GM10266 (cell line): ENCODE measurements around the gene NT5DC4.

Experiments
- DNase-seq: peaks from one replicate; pipeline ENCODE4 v3.0.0; 2012; ENCODE audit errors: extremely low spot score
- TF ChIP-seq, protein P1 (sequence below): IDR thresholded peaks from 2 replicates; pipeline ENCODE4 v1.5.1; 2012; ENCODE audit warnings: mild to moderate bottlenecking, low read depth; ENCODE audit not compliant: control insufficient read depth, insufficient read depth; ENCODE audit errors: missing control alignments

NT5DC4 gene

GRCh38 chr2:112777036-112777435, 56.2 kb downstream of the NT5DC4 start:
- TF ChIP-seq, protein P1, sequence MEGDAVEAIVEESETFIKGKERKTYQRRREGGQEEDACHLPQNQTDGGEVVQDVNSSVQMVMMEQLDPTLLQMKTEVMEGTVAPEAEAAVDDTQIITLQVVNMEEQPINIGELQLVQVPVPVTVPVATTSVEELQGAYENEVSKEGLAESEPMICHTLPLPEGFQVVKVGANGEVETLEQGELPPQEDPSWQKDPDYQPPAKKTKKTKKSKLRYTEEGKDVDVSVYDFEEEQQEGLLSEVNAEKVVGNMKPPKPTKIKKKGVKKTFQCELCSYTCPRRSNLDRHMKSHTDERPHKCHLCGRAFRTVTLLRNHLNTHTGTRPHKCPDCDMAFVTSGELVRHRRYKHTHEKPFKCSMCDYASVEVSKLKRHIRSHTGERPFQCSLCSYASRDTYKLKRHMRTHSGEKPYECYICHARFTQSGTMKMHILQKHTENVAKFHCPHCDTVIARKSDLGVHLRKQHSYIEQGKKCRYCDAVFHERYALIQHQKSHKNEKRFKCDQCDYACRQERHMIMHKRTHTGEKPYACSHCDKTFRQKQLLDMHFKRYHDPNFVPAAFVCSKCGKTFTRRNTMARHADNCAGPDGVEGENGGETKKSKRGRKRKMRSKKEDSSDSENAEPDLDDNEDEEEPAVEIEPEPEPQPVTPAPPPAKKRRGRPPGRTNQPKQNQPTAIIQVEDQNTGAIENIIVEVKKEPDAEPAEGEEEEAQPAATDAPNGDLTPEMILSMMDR: no peak

GRCh38 chr2:112779598-112779997, 58.8 kb downstream of the NT5DC4 start:
- no peak for DNase-seq
- TF ChIP-seq, protein P1: no peak

More at GRCh38 chr2:112777036-112777435, 56.2 kb downstream of the NT5DC4 start:
- no peak for DNase-seq

- peak; percentile 39 for DNase-seq
- TF ChIP-seq, protein P1: no peak
These were observed 61.5 kb downstream of the NT5DC4 start for GRCh38 chr2:112782234-112782799.

DNA sequence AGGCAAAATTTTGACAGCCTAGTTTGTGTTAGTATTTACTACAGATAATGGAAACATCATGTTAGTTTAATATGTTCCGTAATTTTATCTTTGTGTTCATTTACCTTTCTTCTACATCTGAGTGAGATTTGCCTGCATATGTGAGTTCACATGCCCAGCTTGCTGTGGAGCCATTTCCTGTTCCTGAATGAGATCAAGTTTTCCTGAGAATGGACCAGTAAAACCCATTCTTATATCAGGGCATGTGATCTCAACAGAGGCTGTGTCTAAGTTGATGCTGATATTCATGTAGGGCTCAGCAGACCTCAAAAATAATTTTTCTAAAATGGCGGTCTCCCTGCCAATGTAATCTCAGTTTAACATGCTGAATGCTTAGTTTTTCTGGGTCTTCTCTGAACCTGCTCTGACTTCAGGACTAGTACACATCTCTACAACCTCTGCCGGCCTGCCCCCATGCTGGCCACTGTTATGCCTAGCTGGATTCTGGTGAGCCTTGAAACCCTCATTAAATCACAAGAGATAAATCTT, 62.4 kb downstream of the NT5DC4 start:
- TF ChIP-seq, protein P1: no peak
- no peak for DNase-seq

DNA sequence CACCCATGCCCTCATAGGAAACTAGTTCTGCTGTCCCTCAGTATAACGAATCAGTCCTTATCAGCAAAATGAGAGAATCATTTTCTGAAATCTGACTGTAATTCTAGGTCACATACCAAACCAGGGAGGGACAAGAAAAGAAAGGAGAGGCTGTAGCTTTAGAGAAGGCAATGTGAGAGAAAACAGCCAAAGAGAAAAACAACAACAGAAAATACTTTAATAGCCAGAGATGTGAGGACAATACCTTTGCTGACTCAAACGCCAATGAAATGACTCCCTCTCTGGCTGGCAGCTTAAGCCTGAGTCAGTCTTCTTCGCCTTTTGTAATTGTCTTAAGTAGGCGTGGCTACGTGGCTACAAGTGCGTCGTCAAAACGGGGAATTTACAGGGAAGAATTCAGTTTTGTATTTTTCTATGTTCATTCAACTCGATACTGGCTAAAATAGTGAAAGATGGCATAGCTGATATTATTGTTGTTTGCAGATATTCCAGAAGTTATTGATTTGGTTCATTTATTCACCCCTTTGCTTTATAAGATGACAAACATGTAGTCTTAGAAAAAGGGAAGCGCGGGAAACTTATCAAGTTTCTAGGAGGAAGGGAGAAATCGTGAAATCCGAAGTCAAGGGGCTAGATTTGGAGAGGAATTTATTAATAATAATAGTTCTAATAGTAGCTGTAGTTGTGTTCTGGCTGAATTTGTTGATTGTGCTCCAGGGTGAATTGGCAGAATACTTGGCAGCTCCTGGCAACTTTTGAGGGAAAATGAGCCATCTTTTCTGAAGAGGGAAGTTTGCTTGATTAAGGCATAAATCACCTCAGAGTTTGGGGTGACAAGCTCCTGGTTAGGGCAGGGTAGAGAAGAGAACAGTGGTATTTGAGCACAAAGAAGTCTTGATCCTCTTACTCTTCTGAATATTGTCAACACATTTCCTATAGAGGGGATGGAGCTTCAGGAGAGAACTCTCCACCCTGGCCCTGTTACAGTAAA, 63.7 kb downstream of the NT5DC4 start, which contains the start of gene IL1A:
Gene IL1A, minus strand, starts transcription at position 295 of the 991 bp plus-strand sequence. CDS start 723 bp downstream, outside the sequence.
- TF ChIP-seq, protein P1: no peak
- DNase-seq: no peak

DNA sequence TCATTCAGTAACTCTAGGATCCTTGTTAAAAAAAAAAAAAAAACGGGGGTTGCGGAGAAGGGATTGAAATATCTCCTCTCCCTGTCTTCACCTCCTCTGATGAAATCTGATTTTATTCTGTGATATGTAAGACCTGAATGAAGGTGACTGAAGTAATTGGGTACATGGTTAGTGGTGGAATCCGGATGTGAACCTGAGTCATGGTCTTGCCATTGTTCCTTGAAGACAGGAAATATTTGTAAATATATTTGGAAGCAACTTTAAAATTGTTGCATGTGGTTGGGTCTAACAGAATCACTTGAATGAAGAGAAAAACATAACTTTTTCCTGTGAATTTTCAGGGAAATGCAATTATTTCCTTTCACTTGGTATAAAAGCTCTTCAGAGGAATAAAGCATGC, 66.5 kb downstream of the NT5DC4 start:
- DNase-seq: no peak
- TF ChIP-seq, protein P1: no peak

GRCh38 chr2:112787729-112788393, 67.0 kb downstream of the NT5DC4 start:
- TF ChIP-seq, protein P1: no peak
- DNase-seq: no peak
